Transverse colon (tissue), 3 donors: ENCODE results near the gene SH2B3.

ENCODE experiments used
- CTCF ChIP-seq, 5 experiments: fragments of 200-600 bp in 3 of 5; fragments of 450-650 bp in 2 of 5; sonication (generic) in 3 of 5; IDR thresholded peaks; 1 replicate in 2 of 5; 2 replicates in 3 of 5; pipeline ENCODE4 v1.5.1; 2016 to 2017; ENCODE audit warnings: antibody characterized with exemption in 5 of 5, inconsistent platforms in 3 of 5, mild to moderate bottlenecking in 2 of 5, moderate library complexity in 1 of 5
- POLR2A ChIP-seq: fragments of 450-650 bp; IDR thresholded peaks from one replicate; pipeline ENCODE4 v1.6.1; 2016; ENCODE audit warnings: antibody characterized with exemption, mild to moderate bottlenecking, moderate library complexity

- TF ChIP-seq CTCF (IDR thresholded peaks at IDR 0.05) (no peak), POLR2A (no peak)
Observed at GRCh38 chr12:111428728-111429175, 23.0 kb downstream of the SH2B3 start.
